HepG2 (cell line): Measurements from ENCODE around the gene NT5C3B. TPM values are rescaled to one million over a fixed set of nuclear protein-coding genes. Genes with fewer than 3 reads are reported as not detected.

Experiments
- CHCHD3 ChIP-seq: sonication (generic); formaldehyde crosslinking; IDR thresholded peaks from 2 replicates; pipeline ENCODE4 v1.8.0; 2022; ENCODE audit warnings: mild to moderate bottlenecking, missing genetic modification reagents, moderate library complexity
- FOXO4 ChIP-seq: sonication (generic); formaldehyde crosslinking; conservative IDR thresholded peaks from 2 replicates; pipeline ENCODE4 v1.8.1; 2023; ENCODE audit warnings: missing genetic modification reagents
- HDAC1 ChIP-seq: sonication (generic); formaldehyde crosslinking; IDR thresholded peaks from 2 replicates; pipeline ENCODE4 v1.5.1; 2020; ENCODE audit warnings: mild to moderate bottlenecking, missing genetic modification reagents
- HDAC2 ChIP-seq: sonication (generic); formaldehyde crosslinking; IDR thresholded peaks from 2 replicates; pipeline ENCODE4 v1.4.0; 2020; ENCODE audit warnings: missing genetic modification reagents
- MAFG ChIP-seq: sonication (generic); formaldehyde crosslinking; IDR thresholded peaks from 2 replicates; pipeline ENCODE4 v1.5.1; 2020; ENCODE audit warnings: mild to moderate bottlenecking, missing genetic modification reagents
- REXO4 ChIP-seq: sonication (generic); formaldehyde crosslinking; IDR thresholded peaks from 2 replicates; pipeline ENCODE4 v1.8.0; 2022; ENCODE audit warnings: missing genetic modification reagents, mild to moderate bottlenecking, borderline replicate concordance
- SMAD3 ChIP-seq: sonication (generic); formaldehyde crosslinking; IDR thresholded peaks from 2 replicates; pipeline ENCODE4 v1.4.0; 2020; ENCODE audit warnings: missing genetic modification reagents
- SNAPC4 ChIP-seq: sonication (generic); formaldehyde crosslinking; IDR thresholded peaks from 2 replicates; pipeline ENCODE4 v1.4.0; 2020; ENCODE audit warnings: mild to moderate bottlenecking, missing genetic modification reagents
- TFAP4 ChIP-seq: sonication (generic); IDR thresholded peaks from 2 replicates; pipeline ENCODE4 v1.6.1; 2016; ENCODE audit warnings: low read depth, borderline replicate concordance
- THAP8 ChIP-seq: sonication (generic); formaldehyde crosslinking; IDR thresholded peaks from 2 replicates; pipeline ENCODE4 v1.5.1; 2020; ENCODE audit warnings: missing genetic modification reagents, mild to moderate bottlenecking, borderline replicate concordance
- ZBTB38 ChIP-seq: sonication (generic); formaldehyde crosslinking; IDR thresholded peaks from 2 replicates; pipeline ENCODE4 v1.5.1; 2020; ENCODE audit warnings: mild to moderate bottlenecking, missing genetic modification reagents
- ZNF10 ChIP-seq: sonication (generic); formaldehyde crosslinking; IDR thresholded peaks from 2 replicates; pipeline ENCODE4 v1.4.0; 2020; ENCODE audit warnings: mild to moderate bottlenecking, low read depth, missing genetic modification reagents, borderline replicate concordance
- ZNF180 ChIP-seq: sonication (generic); formaldehyde crosslinking; IDR thresholded peaks from 2 replicates; pipeline ENCODE4 v1.4.0; 2020; ENCODE audit warnings: low read depth, missing genetic modification reagents, borderline replicate concordance
- ZNF30 ChIP-seq: sonication (generic); formaldehyde crosslinking; IDR thresholded peaks from 2 replicates; pipeline ENCODE4 v1.5.0; 2020; ENCODE audit warnings: mild to moderate bottlenecking, missing genetic modification reagents
- ZNF510 ChIP-seq: sonication (generic); formaldehyde crosslinking; IDR thresholded peaks from 2 replicates; pipeline ENCODE4 v1.4.0; 2020; ENCODE audit warnings: low read depth, mild to moderate bottlenecking, missing genetic modification reagents
- ZNF572 ChIP-seq: sonication (generic); formaldehyde crosslinking; IDR thresholded peaks from 2 replicates; pipeline ENCODE4 v1.5.1; 2020; ENCODE audit warnings: mild to moderate bottlenecking, missing genetic modification reagents
- ZNF652 ChIP-seq: IDR thresholded peaks from 2 replicates; pipeline ENCODE4 v1.6.1; 2016; ENCODE audit warnings: low read depth, borderline replicate concordance
- ZNF710 ChIP-seq: sonication (generic); formaldehyde crosslinking; IDR thresholded peaks from 2 replicates; pipeline ENCODE4 v1.5.0; 2020; ENCODE audit warnings: mild to moderate bottlenecking, missing genetic modification reagents, borderline replicate concordance
- ZNF891 ChIP-seq: sonication (generic); formaldehyde crosslinking; IDR thresholded peaks from 2 replicates; pipeline ENCODE4 v1.5.0; 2020; ENCODE audit warnings: mild to moderate bottlenecking, missing genetic modification reagents
- polyA plus RNA-seq, 8 experiments: library from polyadenylated mRNA; depleted of rRNA in 3 of 8; stranded (reverse) in 7 of 8; unstranded in 1 of 8; fragments of >200 nt; fragmentation: Illumina TruSeq in 4 of 8; extraction: Trizol in 4 of 8; gene quantifications; 2 replicates each; pipeline versions ENCODE4 v1.2.1 to v1.2.3, GENCODE V29; 2011 to 2016; ENCODE audit warnings: low read depth in 4 of 8, missing spikeins in 1 of 8, mixed read lengths in 1 of 8; ENCODE audit not compliant: insufficient read depth in 1 of 8
- total RNA-seq, 5 experiments: library from RNA; depleted of rRNA; stranded (reverse); fragments of >200 nt; fragmentation: Illumina TruSeq; extraction: Trizol; gene quantifications; 2 replicates each; pipeline ENCODE4 v1.2.3, GENCODE V29; 2016; ENCODE audit warnings: low read depth in 1 of 5

Gene NT5C3B
- total and polyA plus RNA-seq, 2 of the 13 experiments (the other 11 are each of a cell fraction or from before 2014, with no cell fraction given): 104 to 126 TPM

- peak; percentile 38 for TF ChIP-seq HDAC2 (CRISPR knock-in tag)
- TF ChIP-seq ZNF652 (CRISPR knock-in tag): no peak
- no peak; the same call in 1 of the 2 replicates for TF ChIP-seq MAFG (CRISPR knock-in tag)
- peak; percentile 82; the same call in 1 of the 2 replicates for TF ChIP-seq ZNF572 (CRISPR knock-in tag)
- TF ChIP-seq THAP8 (CRISPR knock-in tag): no peak
- TF ChIP-seq HDAC1 (CRISPR knock-in tag): no peak
- peak; percentile 90 for TF ChIP-seq ZNF710
- TF ChIP-seq ZNF30 (CRISPR knock-in tag): peak; percentile 42; the same call in 1 of the 2 replicates
- no peak for TF ChIP-seq FOXO4 (CRISPR knock-in tag)
- peak; percentile 99 for TF ChIP-seq CHCHD3 (CRISPR knock-in tag)
- no peak for TF ChIP-seq ZBTB38 (CRISPR knock-in tag)
- no peak for TF ChIP-seq REXO4 (CRISPR knock-in tag)
- TF ChIP-seq ZNF891: no peak
- TF ChIP-seq ZNF510 (CRISPR knock-in tag): no peak
- TF ChIP-seq TFAP4: no peak
- no peak for TF ChIP-seq ZNF10
- peak; percentile 76; the same call in 1 of the 2 replicates for TF ChIP-seq SNAPC4 (CRISPR knock-in tag)
- TF ChIP-seq SMAD3 (CRISPR knock-in tag): 0 out of 2 replicates have a peak, but pooled peaks have one; percentile 27
- 0 out of 2 replicates have a peak, but pooled peaks have one; percentile 42 for TF ChIP-seq ZNF180 (CRISPR knock-in tag)
These were observed 24.3 kb downstream of the NT5C3B start, which contains the start of gene P3H4 (continued) for GRCh38 chr17:41811549-41812380.
